Activated effector memory CD4-positive, alpha-beta T cell treated with anti-CD3 and anti-CD28 coated beads, Interleukin-2, amount 50 U/mL, for 16 hours (primary cell): ENCODE measurements around the gene PSME1.

Source experiments
- DNase-seq: peaks from one replicate; pipeline ENCODE4 v3.0.0-alpha.2; 2020

Gene PSME1

DNA sequence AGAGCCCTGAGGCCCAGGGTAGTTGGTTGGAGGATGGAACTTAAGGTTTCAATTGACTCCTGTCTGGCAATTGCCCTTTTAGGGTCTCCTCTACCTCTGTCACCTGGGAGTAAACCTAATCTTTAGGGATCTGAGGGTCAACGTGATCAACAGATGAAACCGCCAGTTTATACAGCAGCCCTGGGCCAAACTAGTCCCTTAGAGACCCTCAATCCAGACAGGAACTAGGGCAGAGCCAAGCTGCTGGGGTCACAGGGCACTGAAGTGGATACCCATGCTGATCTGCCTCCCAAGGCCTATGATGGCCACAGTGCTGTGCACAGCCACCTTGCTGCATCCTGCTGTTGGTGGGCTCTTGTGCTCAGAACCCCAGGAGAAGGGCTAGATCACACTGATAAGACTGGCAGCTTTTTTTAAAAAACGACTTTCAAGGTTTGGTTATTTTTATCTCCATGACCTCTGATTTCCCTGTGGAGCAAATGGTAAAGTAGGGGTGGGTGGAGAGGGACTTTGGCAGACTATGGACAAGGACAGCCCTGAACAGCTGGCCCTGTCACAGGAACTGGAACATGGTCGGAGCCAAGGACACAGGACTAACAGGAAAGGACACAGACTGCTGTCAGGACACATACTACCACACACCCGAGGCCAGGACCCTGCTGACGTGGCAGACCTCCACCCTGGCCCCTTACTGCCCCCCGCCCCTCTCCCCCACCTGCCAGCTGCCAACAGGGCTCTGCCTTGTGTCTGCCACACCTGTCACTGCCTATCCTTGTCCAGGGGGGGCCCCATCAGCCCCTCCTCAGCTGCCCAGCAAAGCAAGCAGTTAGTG is 5.1 kb upstream of the PSME1 start:
- DNase-seq = peak; percentile 31

DNA sequence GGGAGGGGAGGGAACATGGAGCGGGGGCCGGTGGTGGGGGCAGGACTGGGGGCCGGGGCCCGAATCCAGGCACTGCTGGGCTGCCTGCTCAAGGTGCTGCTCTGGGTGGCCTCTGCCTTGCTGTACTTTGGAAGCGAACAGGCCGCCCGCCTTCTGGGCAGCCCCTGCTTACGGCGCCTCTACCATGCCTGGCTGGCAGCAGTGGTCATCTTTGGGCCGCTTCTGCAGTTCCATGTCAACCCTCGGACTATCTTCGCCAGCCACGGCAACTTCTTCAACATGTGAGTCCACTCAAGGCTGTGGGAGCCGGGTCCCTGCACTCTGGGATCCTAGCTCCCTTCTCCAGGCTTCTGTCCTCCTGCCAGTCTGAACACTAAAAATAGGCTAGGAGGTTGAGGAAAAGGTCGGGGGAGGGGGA is 4.4 kb upstream of the PSME1 start:
- DNase-seq = peak; percentile 57

DNA sequence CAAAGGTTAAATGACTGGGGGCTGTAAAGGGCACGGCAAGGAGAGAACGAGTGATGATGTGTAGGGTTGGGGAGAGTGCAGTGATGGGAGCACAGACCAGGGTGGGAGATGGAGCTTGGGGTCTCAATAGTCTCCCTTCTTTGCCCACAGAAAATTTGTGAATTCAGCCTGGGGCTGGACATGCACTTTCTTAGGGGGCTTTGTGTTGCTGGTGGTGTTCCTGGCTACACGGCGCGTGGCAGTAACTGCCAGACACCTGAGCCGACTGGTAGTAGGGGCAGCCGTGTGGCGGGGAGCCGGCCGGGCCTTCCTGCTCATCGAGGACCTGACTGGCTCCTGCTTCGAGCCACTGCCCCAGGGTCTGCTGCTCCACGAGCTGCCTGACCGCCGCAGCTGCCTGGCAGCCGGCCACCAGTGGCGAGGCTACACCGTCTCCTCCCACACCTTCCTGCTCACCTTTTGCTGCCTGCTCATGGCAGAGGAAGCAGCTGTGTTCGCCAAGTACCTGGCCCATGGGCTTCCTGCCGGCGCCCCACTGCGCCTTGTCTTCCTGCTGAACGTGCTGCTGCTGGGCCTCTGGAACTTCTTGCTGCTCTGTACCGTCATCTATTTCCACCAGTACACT is 3.8 kb upstream of the PSME1 start:
- DNase-seq = peak; percentile 73

DNA sequence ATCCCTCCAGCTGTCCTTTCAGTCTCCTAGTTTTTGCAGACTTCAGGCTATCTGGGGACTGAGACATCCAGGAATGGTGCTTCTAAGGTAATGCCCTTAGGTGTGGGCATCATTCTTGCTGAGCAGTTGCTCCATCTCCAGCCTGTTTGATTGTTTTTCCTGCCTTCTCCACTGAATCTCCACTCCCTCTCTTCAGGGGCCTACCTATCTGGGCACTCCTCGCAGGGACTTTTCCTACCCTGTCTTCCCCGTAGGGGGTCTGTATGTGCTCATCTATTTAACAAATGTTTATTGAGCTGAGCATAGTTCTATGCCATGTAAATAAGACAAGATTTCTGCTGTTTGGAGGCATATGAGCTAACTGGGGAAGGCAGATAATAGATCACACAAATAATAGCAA is 3.0 kb upstream of the PSME1 start:
- DNase-seq = no peak

DNA sequence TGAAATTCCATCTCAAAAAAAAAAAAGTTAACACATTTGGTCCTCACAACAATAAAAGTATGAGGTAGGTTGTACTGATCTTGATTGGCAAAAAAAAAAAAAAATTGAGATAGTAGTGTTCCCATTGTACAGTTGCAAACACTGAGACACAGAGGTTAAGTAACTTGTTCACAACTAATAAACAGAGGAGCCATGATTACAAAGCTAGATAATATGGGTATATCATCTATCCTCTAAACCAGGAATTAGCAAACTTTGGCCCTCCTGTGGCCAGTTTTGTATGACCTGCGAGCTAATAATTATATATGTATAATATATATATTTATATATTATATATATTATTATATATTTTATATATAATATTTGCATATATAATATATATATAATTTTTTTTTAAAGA is 2.3 kb upstream of the PSME1 start:
- DNase-seq = no peak

DNA sequence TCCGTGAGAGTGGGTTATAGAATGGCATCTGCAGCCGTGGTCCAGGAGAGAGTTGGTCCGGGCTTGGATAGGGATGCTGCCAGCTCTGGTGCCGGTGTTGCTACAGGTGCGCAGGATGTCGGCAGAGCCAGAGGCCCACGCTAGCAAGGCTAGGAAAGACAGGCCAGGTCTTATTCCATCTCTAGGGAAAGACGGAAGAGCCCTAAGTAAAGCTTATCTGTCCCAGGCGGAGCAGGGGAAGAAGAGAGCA is 485 bp upstream of the PSME1 start:
- DNase-seq = no peak

DNA sequence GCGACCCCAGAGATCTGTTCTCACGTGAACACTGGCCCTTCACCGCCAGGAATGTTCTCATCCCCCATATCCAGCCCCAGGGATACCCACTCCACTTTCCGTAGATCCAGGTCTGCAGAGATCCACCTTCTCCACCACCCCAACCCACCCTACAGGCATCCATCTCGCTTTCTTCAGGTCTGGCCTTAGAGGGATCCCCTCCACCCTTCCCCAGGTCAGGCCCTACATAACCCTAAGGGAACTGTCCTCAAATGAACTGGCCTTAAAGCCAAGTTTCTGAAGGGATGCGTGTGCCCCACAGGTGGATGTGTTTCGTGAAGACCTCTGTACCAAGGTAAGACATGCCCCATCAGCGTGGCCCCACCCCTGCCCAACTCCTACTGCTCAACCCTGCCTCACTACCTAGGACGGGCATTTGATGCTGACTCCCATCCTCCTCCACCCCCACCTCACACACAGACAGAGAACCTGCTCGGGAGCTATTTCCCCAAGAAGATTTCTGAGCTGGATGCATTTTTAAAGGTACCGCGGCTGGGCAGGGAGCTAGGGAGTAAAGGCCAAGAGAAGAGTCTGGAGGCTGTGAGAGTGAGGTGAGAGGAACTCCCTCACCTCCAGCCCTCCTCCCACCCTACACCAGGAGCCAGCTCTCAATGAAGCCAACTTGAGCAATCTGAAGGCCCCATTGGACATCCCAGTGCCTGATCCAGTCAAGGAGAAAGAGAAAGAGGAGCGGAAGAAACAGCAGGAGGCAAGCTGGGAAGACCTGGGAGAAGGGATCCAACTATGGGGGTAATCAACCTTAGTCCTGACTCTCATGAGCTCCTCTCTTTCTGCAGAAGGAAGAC is 912 bp downstream of the PSME1 start:
- DNase-seq = no peak

DNA sequence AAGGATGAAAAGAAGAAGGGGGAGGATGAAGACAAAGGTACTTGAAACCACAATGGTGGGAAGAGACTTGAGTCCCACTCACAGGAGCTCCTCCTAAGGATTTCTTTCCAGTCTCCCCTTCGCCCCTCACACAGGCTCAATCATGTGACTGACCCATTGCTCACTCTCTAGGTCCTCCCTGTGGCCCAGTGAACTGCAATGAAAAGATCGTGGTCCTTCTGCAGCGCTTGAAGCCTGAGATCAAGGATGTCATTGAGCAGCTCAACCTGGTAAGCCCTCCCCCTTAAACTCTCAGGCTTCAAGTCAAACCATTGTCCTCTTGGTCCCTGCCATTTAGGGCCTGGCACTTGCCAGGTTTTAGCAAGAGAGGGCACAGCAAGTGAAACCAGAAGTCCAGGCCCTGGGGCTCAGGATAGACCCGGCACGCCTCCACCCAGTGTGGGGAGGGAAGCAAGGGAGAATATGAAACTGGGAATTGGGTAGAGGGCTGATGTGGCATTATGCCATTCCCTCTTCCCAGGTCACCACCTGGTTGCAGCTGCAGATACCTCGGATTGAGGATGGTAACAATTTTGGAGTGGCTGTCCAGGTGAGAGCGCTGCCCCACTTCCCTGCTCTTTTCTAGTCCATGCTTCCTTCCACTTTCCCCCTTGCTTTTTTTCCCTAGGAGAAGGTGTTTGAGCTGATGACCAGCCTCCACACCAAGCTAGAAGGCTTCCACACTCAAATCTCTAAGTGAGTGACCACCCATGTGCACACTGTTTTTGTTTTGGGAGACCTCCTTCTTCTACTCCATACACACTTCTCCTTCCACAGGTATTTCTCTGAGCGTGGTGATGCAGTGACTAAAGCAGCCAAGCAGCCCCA is 1.8 kb downstream of the PSME1 start:
- no peak for DNase-seq

DNA sequence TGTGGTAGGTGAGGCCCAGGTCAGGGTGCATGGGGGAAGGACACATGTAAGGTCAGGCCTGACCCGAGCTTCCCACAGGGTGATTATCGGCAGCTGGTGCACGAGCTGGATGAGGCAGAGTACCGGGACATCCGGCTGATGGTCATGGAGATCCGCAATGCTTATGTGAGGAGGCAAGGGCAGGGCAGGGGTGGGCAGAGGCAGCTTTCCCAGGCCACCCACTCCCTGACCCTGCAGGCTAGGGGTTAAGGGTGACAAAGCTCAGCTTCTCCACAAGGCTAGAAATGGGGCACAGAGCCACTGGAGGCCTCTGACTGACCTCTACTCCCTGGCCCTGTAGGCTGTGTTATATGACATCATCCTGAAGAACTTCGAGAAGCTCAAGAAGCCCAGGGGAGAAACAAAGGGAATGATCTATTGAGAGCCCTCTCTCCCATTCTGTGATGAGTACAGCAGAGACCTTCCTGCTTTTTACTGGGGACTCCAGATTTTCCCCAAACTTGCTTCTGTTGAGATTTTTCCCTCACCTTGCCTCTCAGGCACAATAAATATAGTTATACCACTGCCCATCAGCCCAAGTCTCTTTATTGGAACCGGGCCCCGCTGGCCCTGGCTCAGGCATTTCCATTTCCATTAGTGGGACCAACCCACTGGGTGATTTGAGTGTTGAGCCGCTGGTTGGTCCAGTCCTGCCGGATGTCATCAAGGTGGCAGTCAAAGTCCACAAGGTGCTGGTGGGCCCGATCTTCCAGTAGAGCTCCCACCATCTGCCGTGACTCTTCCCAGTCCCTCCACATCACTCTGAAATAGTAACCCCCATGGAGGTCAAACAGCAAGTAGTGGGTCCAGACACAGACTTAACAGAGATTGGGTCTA is 2.6 kb downstream of the PSME1 start:
- no peak for DNase-seq

DNA sequence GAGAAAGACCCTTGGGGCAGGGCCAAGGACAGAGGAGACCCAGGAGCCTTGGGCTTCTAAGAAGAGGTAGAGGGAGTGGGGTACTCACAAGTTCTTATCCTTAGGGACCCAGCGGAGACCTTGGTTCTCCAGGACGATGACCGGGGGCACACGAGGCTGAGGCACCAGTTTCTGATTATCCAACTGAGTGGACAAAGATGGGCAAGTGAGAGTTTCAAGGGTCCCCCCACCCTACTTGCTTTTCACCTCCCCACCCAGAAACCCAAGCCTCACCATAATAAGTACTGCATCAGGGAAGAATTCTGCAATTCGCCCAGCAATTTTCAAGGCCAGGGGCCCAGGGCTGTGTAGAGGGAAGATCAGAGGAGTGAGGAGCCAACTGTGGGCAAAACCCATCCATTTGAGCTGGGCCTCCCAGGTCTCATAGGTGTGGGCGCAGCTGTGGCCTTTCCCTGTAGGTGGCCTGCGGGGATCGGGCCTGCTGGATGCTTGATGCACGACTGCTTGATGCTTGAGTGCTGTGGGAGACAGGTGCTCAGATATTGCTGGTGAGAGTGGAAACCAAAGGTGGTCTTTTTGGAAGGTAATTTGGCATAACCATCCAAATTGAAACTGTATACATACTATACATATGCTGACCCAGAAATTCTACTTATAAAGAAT is 3.4 kb downstream of the PSME1 start:
- no peak for DNase-seq

DNA sequence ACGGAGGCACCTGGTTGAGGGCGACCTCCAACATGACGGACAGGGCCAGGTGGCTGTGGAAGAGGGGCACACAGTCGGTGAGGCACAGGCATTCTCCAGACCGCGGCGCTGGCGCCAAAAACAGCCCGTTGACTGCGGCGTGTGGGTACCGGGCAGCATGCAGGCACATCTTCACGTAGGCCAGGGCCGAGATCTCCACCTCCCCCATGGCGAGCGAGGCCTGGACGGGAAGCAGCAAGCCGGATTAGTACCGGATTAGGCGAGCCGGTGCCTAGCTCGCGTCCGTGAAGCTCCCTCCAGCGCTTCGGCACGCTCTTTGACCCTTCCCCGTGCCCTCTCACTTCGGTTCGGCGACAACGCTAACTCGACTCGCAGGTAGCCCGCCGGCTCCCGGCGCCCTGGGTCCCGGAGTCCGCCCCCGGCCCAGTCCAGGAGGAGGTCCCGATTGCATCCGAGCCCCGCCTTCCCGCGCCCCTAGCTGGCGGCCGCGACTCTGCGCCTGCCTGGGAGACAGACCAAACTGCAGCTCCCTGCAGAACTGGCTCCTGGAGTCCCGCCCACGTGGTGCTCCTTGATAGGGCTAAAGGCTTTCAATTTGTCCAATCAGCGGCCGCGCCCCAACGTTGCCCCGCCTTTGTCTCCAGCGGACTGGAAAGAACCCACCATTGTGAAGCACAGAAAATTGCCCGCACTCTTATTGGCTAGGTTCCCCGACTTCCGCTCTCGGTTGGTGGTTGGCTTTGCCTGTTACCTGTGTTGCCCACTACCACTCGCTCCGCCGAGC is 5.3 kb downstream of the PSME1 start, which contains the start of gene EMC9:
TSS of gene EMC9 (minus strand) at position 495 of the 784 bp plus-strand sequence. CDS start at position 208, 287 bp downstream.
- DNase-seq = peak; percentile 100

DNA sequence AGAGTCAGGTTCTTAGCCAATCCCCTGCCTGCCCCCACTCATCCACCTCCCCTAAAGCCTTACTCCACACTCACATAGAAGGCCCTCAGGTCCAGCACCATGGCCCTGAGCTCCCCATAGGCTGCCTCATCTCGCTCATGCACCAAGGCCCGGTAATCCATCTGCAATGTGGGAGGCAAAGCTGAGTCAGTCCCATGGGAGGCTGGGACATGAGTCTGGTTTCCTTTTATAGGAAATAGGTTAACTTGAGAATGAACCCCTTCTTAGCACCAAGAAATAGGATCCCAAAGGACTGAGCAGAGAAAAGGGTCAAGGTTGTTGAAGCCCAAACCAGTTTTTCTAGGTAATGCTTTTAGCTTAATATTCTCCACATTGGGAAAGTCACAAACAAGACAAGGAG is 7.5 kb downstream of the PSME1 start:
- no peak for DNase-seq

DNA sequence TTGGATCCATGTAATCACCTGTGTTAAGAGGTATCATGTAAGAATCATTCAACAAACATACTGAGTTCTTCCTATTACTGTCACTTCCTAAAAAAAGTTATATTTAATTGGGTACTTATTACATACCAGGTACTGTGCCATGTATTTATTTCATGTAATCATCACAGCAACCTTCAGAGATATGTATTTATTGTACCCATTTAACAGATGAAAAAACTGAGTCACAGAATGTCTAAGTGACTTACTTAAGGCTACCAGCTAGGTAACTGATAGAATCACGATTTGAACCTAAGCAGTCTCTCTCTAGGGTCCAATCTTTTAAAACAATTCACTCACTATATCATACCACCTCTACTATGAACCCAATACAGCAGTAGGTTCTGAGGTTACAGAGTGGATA is 8.5 kb downstream of the PSME1 start:
- no peak for DNase-seq

DNA sequence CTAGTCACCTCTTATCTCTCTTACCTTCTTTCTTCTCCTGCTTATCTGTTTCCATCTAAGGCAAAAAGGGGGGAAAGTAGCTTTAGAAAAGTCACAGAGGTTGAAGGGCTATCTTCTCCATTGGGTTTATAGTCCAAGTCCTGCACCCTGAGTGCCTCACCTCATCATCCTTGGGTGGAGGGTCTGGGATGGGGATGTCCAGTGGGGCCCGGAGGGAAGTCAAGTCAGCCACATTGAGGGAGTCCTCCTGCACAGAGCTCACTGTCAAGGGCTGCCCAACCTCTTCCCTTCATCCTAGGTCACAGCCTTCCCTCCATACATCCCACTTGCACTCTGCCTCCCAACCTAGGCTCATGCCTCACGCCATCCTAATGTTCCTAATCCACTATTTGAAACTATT is 9.2 kb downstream of the PSME1 start:
- no peak for DNase-seq

DNA sequence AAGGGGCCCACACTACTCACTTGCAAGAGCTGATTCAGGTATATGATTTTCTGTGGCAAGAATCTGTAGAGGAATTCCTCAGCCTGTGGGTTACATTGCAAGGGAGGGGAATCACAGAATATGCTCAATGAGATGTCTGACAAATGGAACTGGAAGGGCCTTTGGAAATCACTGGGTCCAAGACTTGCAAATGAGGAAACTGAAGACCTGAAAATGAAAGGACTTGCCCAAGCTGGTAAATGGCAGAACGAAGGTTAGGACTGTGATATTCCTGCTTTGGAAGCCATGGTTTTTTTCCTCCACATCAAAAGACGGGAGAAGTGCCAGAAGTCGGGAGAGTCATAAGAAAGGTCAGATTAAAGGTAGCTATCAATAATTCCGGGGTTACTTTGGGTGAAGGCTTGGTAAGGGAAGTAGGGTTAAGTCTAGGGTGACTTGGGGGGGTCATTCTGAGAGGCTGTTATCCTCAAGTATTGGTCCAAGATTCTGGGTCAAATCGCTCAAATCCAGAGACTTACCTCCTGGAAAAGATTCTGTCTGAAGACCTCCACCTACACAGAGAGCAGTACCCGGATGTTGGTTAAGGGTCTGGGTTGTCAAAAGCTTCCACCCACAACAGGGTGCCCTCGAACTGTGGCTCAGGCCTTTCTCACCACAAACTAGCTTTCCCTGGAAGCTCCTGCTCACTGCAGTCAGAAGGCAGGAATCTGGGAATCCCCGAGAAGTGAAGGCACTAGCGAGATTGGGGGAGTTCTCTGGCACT is 9.9 kb downstream of the PSME1 start:
- DNase-seq = no peak

DNA sequence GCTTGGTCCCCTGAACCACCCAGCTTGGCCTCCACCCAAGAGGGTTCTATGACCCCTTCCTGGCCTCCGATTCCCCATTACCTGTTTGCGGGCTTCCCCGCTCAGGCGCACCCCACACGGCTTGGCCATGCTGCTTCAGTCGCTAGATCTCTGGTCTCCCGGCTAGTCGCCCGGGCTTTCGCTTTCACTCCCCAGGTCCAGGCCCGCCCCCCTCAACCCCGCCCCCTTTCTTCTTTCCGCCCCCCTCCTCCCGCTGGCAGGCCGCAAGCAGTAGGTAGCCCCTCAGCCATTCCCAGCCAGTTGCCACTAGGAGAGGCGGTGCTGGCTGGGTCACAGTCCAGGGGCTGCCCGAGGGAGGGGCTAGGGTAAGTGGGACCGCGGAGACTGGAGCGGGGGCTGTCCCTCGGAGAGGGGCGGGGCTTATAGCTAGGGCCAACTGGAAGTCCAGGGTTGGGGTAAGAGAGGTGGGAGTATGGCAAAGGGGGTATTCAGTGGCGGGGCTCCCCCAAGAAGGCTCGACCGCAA is 10.5 kb downstream of the PSME1 start, which contains the start of gene PSME2:
TSS of gene PSME2 (minus strand) at position 158 of the 525 bp plus-strand sequence. CDS start at position 129, 29 bp downstream.
- DNase-seq = peak; percentile 94

DNA sequence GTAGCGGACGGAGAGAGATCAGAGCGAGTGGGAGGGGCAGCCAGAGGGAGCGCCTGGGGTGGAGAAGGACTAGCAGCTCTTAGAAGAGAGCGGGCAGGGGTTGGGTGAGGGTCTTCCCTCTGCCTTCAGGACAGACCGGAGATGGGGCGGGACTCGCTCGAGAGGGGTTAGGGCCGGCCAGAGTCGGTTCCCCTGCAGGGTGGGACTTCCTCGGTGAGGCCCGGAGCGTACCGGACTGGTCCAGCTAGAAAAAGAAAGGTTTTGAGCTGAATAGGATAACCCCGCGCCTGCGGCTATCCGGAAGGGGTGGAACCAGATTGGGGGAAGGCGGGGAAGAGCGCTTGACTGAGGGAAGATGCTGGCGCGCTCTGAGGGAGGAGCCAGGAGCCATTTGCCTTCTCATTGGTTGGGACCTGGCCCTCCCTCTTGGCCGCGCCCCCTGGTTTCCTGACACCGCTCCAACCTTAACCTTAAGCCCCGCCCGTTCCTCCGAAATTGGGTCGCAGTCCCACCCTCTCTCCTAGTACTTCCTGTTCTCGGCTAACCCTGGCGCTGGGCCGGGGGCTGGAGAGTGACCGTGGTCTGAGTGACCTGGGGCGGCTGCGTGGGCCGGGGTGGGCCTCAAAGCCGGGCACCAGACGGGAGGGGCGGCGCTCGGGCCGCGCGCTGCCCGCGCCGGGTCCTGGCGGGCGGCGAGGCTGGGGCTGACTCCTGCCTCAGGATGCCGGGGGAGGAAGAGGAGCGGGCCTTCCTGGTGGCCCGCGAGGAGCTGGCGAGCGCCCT is 11.2 kb downstream of the PSME1 start, which contains the start of gene RNF31:
TSS of gene RNF31 (plus strand) at position 521 of the 783 bp plus-strand sequence. CDS start at position 722, 201 bp downstream.
- DNase-seq = peak; percentile 99

DNA sequence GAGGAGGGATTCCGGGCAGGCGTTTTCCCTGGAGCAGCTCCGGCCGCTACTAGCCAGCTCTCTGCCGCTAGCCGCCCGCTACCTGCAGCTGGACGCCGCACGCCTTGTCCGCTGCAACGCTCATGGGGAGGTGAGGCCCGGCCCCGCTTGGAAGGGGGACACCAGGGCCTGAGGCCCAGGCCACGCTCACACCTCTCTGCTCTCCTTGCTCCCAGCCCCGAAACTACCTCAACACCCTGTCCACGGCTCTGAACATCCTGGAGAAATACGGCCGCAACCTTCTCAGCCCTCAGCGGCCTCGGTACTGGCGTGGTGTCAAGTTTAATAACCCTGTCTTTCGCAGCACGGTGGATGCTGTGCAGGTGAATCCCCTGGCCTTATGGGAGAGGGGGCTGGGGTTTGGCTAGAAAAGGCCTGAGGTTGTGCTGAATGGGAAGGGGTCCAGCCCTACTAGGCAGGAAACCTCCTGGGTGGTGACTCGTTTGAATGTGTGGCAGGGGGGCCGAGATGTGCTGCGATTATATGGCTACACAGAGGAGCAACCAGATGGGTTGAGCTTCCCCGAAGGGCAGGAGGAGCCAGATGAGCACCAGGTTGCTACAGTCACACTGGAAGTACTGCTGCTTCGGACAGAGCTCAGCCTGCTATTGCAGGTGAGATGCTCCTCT is 11.9 kb downstream of the PSME1 start:
- no peak for DNase-seq
